HEK293 (cell line): Measurements from ENCODE around the gene ASPSCR1.
A peak's percentile ranks its signal among the peaks of the same experiment; 100 is the strongest.

Source experiments
- BCL11A ChIP-seq: fragments of 450-650 bp; formaldehyde crosslinking; IDR thresholded peaks from 2 replicates; pipeline ENCODE4 v1.5.1; 2016; ENCODE audit warnings: low read depth, missing biosample characterization, missing genetic modification characterization
- BCL11B ChIP-seq: fragments of 450-650 bp; formaldehyde crosslinking; IDR thresholded peaks from 2 replicates; pipeline ENCODE4 v1.5.1; 2016; ENCODE audit warnings: low read depth, missing biosample characterization, missing genetic modification characterization
- CTCF ChIP-seq: fragments of 450-650 bp; formaldehyde crosslinking; IDR thresholded peaks from 2 replicates; pipeline ENCODE4 v1.5.1; 2016; ENCODE audit warnings: missing biosample characterization, missing genetic modification characterization
- GLIS2 ChIP-seq: fragments of 450-650 bp; formaldehyde crosslinking; IDR thresholded peaks from 2 replicates; pipeline ENCODE4 v1.5.1; 2016; ENCODE audit warnings: missing biosample characterization, missing genetic modification characterization
- HIC1 ChIP-seq: fragments of 450-650 bp; formaldehyde crosslinking; IDR thresholded peaks from 2 replicates; pipeline ENCODE4 v1.5.1; 2016; ENCODE audit warnings: missing biosample characterization, missing genetic modification characterization
- KLF8 ChIP-seq: fragments of 450-650 bp; formaldehyde crosslinking; IDR thresholded peaks from 2 replicates; pipeline ENCODE4 v1.5.1; 2016; ENCODE audit warnings: missing biosample characterization, missing genetic modification characterization
- PATZ1 ChIP-seq: fragments of 450-650 bp; formaldehyde crosslinking; IDR thresholded peaks from 2 replicates; pipeline ENCODE4 v1.5.1; 2016; ENCODE audit warnings: missing biosample characterization, missing genetic modification characterization
- SCRT1 ChIP-seq: fragments of 450-650 bp; formaldehyde crosslinking; IDR thresholded peaks from 2 replicates; pipeline ENCODE4 v1.5.1; 2016; ENCODE audit warnings: missing biosample characterization, missing genetic modification characterization, borderline replicate concordance
- SCRT2 ChIP-seq: fragments of 450-650 bp; formaldehyde crosslinking; IDR thresholded peaks from 2 replicates; pipeline ENCODE4 v1.5.1; 2016; ENCODE audit warnings: missing biosample characterization, missing genetic modification characterization
- SP7 ChIP-seq: fragments of 450-650 bp; formaldehyde crosslinking; IDR thresholded peaks from 2 replicates; pipeline ENCODE4 v1.5.1; 2016; ENCODE audit warnings: missing biosample characterization, missing genetic modification characterization
- TRIM28 ChIP-seq: IDR thresholded peaks from 2 replicates; pipeline ENCODE4 v1.6.1; 2011; ENCODE audit warnings: low read length, control low read depth, borderline replicate concordance
- ZBTB7A ChIP-seq: fragments of 450-650 bp; formaldehyde crosslinking; IDR thresholded peaks from 2 replicates; pipeline ENCODE4 v1.5.1; 2016; ENCODE audit warnings: low read depth, missing biosample characterization, missing genetic modification characterization
- ZEB2 ChIP-seq: fragments of 450-650 bp; formaldehyde crosslinking; IDR thresholded peaks from 2 replicates; pipeline ENCODE4 v1.5.1; 2016; ENCODE audit warnings: missing biosample characterization, missing genetic modification characterization
- ZIC2 ChIP-seq: fragments of 450-650 bp; formaldehyde crosslinking; IDR thresholded peaks from 2 replicates; pipeline ENCODE4 v1.5.1; 2016; ENCODE audit warnings: missing biosample characterization, missing genetic modification characterization
- ZNF335 ChIP-seq: fragments of 450-650 bp; formaldehyde crosslinking; conservative IDR thresholded peaks from 2 replicates; pipeline ENCODE4 v1.5.1; 2016; ENCODE audit warnings: missing biosample characterization, missing genetic modification characterization
- ZNF341 ChIP-seq: fragments of 450-650 bp; formaldehyde crosslinking; IDR thresholded peaks from 2 replicates; pipeline ENCODE4; 2016; ENCODE audit warnings: low read depth, missing biosample characterization, missing genetic modification characterization
- ZNF391 ChIP-seq: fragments of 450-650 bp; formaldehyde crosslinking; IDR thresholded peaks from 2 replicates; pipeline ENCODE4 v1.5.1; 2016; ENCODE audit warnings: low read depth, missing biosample characterization, missing genetic modification characterization, borderline replicate concordance
- ZNF449 ChIP-seq: fragments of 450-650 bp; formaldehyde crosslinking; IDR thresholded peaks from 2 replicates; pipeline ENCODE4 v1.5.1; 2017; ENCODE audit warnings: missing biosample characterization, mild to moderate bottlenecking, missing genetic modification characterization, moderate library complexity
- ZNF473 ChIP-seq: fragments of 450-650 bp; formaldehyde crosslinking; IDR thresholded peaks from 2 replicates; pipeline ENCODE4 v1.5.1; 2017; ENCODE audit warnings: missing biosample characterization, missing genetic modification characterization
- ZNF600 ChIP-seq: fragments of 450-650 bp; formaldehyde crosslinking; IDR thresholded peaks from 2 replicates; pipeline ENCODE4 v1.5.1; 2016; ENCODE audit warnings: missing biosample characterization, missing genetic modification characterization
- ZNF654 ChIP-seq: fragments of 450-650 bp; formaldehyde crosslinking; IDR thresholded peaks from 2 replicates; pipeline ENCODE4 v1.5.1; 2016; ENCODE audit warnings: low read depth, missing biosample characterization, missing genetic modification characterization
- ZNF843 ChIP-seq: fragments of 450-650 bp; formaldehyde crosslinking; IDR thresholded peaks from 2 replicates; pipeline ENCODE4 v1.5.1; 2016; ENCODE audit warnings: missing biosample characterization, missing genetic modification characterization
- ZSCAN30 ChIP-seq: fragments of 450-650 bp; IDR thresholded peaks from 2 replicates; pipeline ENCODE4 v1.5.1; 2018; ENCODE audit warnings: missing biosample characterization, mild to moderate bottlenecking, missing genetic modification characterization, moderate library complexity

The ASPSCR1 gene

GRCh38 chr17:82021107-82021899 is 43.9 kb downstream of the ASPSCR1 start (continued):
- peak; percentile 73 for TF ChIP-seq HIC1 (tag by site-specific recombination)
- peak; percentile 42; the same call in 1 of the 2 replicates for TF ChIP-seq ZNF341 (tag by site-specific recombination)
- TF ChIP-seq ZNF391: peak; percentile 26; the same call in 1 of the 2 replicates
- TF ChIP-seq TRIM28: no peak
- no peak for TF ChIP-seq ZSCAN30
- peak; percentile 24; the same call in 1 of the 2 replicates for TF ChIP-seq ZEB2 (tag by site-specific recombination)
- peak; percentile 57 for TF ChIP-seq ZIC2
- TF ChIP-seq ZNF473 (tag by site-specific recombination): no peak
- TF ChIP-seq SP7 (tag by site-specific recombination): peak; percentile 19; the same call in 1 of the 2 replicates
- TF ChIP-seq ZNF335 (tag by site-specific recombination): peak; percentile 55
- TF ChIP-seq BCL11A: peak; percentile 64; the same call in 1 of the 2 replicates
- peak; percentile 85 for TF ChIP-seq ZNF654 (tag by site-specific recombination)
- TF ChIP-seq PATZ1: peak; percentile 42
- TF ChIP-seq SCRT2 (tag by site-specific recombination): no peak
- peak; percentile 47 for TF ChIP-seq ZNF600 (tag by site-specific recombination)
- no peak for TF ChIP-seq KLF8
- peak; percentile 62; the same call in 1 of the 2 replicates for TF ChIP-seq GLIS2
- peak; percentile 97 for TF ChIP-seq CTCF (tag by site-specific recombination)
- TF ChIP-seq ZNF449 (tag by site-specific recombination): no peak
- 0 out of 2 replicates have a peak, but pooled peaks have one; percentile 30 for TF ChIP-seq ZBTB7A (tag by site-specific recombination)
- TF ChIP-seq ZNF843 (tag by site-specific recombination): no peak
- TF ChIP-seq BCL11B (tag by site-specific recombination): peak; percentile 64; the same call in 1 of the 2 replicates
- no peak; the same call in 1 of the 2 replicates for TF ChIP-seq SCRT1 (tag by site-specific recombination)
- TF ChIP-seq, all 188 proteins: peak for 17
